Glutamatergic neuron (in vitro differentiated cells): ENCODE measurements around the gene CHST7. TPM values are rescaled to one million over a fixed set of nuclear protein-coding genes. Genes with fewer than 3 reads are reported as not detected.
"Not testable (repeated sequence)": the region's sequence is repeated elsewhere in the genome, so short reads cannot be mapped to it uniquely, and the experiment has no call there.

ENCODE experiments used
- DNase-seq: peaks from one replicate; pipeline ENCODE4 v3.0.0; 2022
- H3K27ac Mint-ChIP-seq: one replicate; pipeline ENCODE4 v1.8.0; 2020; ENCODE audit warnings: mild to moderate bottlenecking, mixed read lengths, inconsistent platforms; ENCODE audit not compliant: unreplicated experiment
- H3K27me3 Mint-ChIP-seq: one replicate; pipeline ENCODE4 v1.8.0; 2020; ENCODE audit warnings: mild to moderate bottlenecking, moderate library complexity, mixed read lengths, inconsistent platforms; ENCODE audit not compliant: unreplicated experiment
- H3K36me3 Mint-ChIP-seq: one replicate; pipeline ENCODE4 v1.8.0; 2020; ENCODE audit warnings: mild to moderate bottlenecking, mixed read lengths, inconsistent platforms; ENCODE audit not compliant: unreplicated experiment
- H3K4me1 Mint-ChIP-seq: one replicate; pipeline ENCODE4 v1.8.0; 2020; ENCODE audit warnings: mild to moderate bottlenecking, low read depth, mixed read lengths, inconsistent platforms; ENCODE audit not compliant: unreplicated experiment
- H3K4me3 Mint-ChIP-seq: one replicate; pipeline ENCODE4 v1.8.0; 2020; ENCODE audit warnings: mild to moderate bottlenecking, mixed read lengths, inconsistent platforms; ENCODE audit not compliant: unreplicated experiment
- H3K9me3 Mint-ChIP-seq: one replicate; pipeline ENCODE4 v1.8.0; 2020; ENCODE audit warnings: mild to moderate bottlenecking, moderate library complexity, mixed read lengths, inconsistent platforms; ENCODE audit not compliant: unreplicated experiment
- CTCF ChIP-seq: fragments of 200-600 bp; sonication (generic); IDR thresholded peaks from one replicate; pipeline ENCODE4 v1.5.0; 2021; ENCODE audit not compliant: partially characterized antibody, unreplicated experiment
- long read RNA-seq: library from polyadenylated mRNA; unstranded; transcript quantifications from one replicate; pipeline ENCODE4 v2.0.0, GENCODE V29; 2020; ENCODE audit not compliant: unreplicated experiment
- total RNA-seq: library from RNA; stranded (reverse); fragmentation: NEBNext Ultra II Directional; extraction: Animal tissue kit (Norgen Biotek cat#: 25700); gene quantifications from one replicate; pipeline ENCODE4 v1.2.1, GENCODE V29; 2021; ENCODE audit not compliant: unreplicated experiment

Gene CHST7
- total RNA-seq = 1.7 TPM
- long read RNA-seq, partial matches to known transcripts = 0 of 2 reads
- long read RNA-seq, other reads (novel, unspliced or antisense) = 0 of 2 reads

GRCh38 chrX:46573331-46573891 lies at the start of gene CHST7:
Gene CHST7 (plus strand): TSS chrX:46573765. CDS start chrX:46573932, 167 bp downstream.
- TF ChIP-seq CTCF = no peak
- peaks cover 9% of the 10 kb centered on the region for H3K9me3 Mint-ChIP-seq
- DNase-seq = peak; percentile 69

GRCh38 chrX:46528640-46529039 lies 44.9 kb upstream of the CHST7 start:
- not testable (repeated sequence) for H3K36me3 Mint-ChIP-seq, H3K27ac Mint-ChIP-seq, H3K9me3 Mint-ChIP-seq, H3K27me3 Mint-ChIP-seq, H3K4me1 Mint-ChIP-seq, DNase-seq, H3K4me3 Mint-ChIP-seq

More at GRCh38 chrX:46573331-46573891, at the start of gene CHST7:
- no peak within 1 kb of the TSS for H3K27ac Mint-ChIP-seq
- H3K27me3 Mint-ChIP-seq = peaks cover 1% of the 10 kb centered on the region
- peak within 1 kb of the TSS; percentile 78 for H3K4me3 Mint-ChIP-seq
- no peaks in the 10 kb centered on the region for H3K4me1 Mint-ChIP-seq
- no peaks in the 10 kb centered on the region for H3K36me3 Mint-ChIP-seq

GRCh38 chrX:46529740-46530403 lies 43.7 kb upstream of the CHST7 start:
- H3K27me3 Mint-ChIP-seq = not testable (repeated sequence)

GRCh38 chrX:46530404-46530908 lies 43.1 kb upstream of the CHST7 start:
- H3K36me3 Mint-ChIP-seq, H3K4me1 Mint-ChIP-seq, H3K9me3 Mint-ChIP-seq, H3K27ac Mint-ChIP-seq, DNase-seq, H3K27me3 Mint-ChIP-seq, H3K4me3 Mint-ChIP-seq: not testable (repeated sequence)

More at GRCh38 chrX:46529740-46530403, 43.7 kb upstream of the CHST7 start:
- H3K27ac Mint-ChIP-seq, H3K4me1 Mint-ChIP-seq, H3K9me3 Mint-ChIP-seq, H3K4me3 Mint-ChIP-seq, H3K36me3 Mint-ChIP-seq, DNase-seq: not testable (repeated sequence)

GRCh38 chrX:46531442-46531841 lies 42.1 kb upstream of the CHST7 start:
- Mint-ChIP-seq H3K9me3 (peaks cover 1% of the 10 kb centered on the region), H3K27ac (no peak overlapping the region), H3K27me3 (no peaks in the 10 kb centered on the region), H3K4me3 (no peak overlapping the region), H3K4me1 (no peaks in the 10 kb centered on the region), H3K36me3 (no peaks in the 10 kb centered on the region)
- no peak for DNase-seq
- no peak for TF ChIP-seq CTCF

- DNase-seq = no peak
- no peak for TF ChIP-seq CTCF
- no peaks in the 10 kb centered on the region for H3K9me3 Mint-ChIP-seq
- H3K36me3 Mint-ChIP-seq = no peaks in the 10 kb centered on the region
- H3K27ac Mint-ChIP-seq = no peak overlapping the region
- H3K27me3 Mint-ChIP-seq = no peaks in the 10 kb centered on the region
- H3K4me3 Mint-ChIP-seq = no peak overlapping the region
- H3K4me1 Mint-ChIP-seq = no peaks in the 10 kb centered on the region
Measured at GRCh38 chrX:46543441-46543840, 30.1 kb upstream of the CHST7 start.

- not testable (repeated sequence) for H3K4me1 Mint-ChIP-seq, H3K36me3 Mint-ChIP-seq, DNase-seq, H3K9me3 Mint-ChIP-seq, H3K27me3 Mint-ChIP-seq
- Mint-ChIP-seq H3K27ac (peak overlapping the region; percentile 95), H3K4me3 (peak overlapping the region; percentile 95)
Measured at GRCh38 chrX:46544527-46544926, 29.0 kb upstream of the CHST7 start.
